ENCODE measurements around the gene ARV1.
"Not testable (repeated sequence)": the region's sequence is repeated elsewhere in the genome, so short reads cannot be mapped to it uniquely, and the experiment has no call there.

The ARV1 gene

DNA sequence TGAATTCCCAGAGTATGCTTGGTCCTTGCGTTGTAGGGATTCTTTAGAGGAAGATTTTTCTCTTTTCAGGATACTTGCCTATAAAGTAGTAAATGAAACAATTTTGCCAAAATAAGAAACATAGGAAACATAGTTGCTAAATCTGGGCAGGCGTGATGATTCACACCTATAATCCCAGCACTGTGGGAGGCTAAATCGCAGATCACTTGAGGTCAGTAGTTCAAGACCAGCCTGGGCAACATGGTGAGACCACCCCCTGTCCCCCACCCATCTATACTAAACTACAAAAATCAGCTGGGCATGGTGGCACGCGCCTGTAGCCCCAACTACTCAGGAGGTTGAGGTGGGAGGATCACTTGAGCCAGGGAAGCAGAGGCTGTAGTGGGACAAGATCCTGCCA, 4.9 kb downstream of the ARV1 start:
- Histone ChIP-seq H3K36me3 (no peaks in the 10 kb centered on the region; the same call in 1 of the 2 replicates), H3K9me3 (ENCODE audit: severe bottlenecking) (no peaks in the 10 kb centered on the region), H3K27ac (no peak overlapping the region), H3K4me3 (ENCODE audit: low read depth, low read length) (no peak overlapping the region), H3K27me3 (ENCODE audit: insufficient read depth, low read depth, severe bottlenecking) (no peaks in the 10 kb centered on the region)
- TF ChIP-seq, protein P1, sequence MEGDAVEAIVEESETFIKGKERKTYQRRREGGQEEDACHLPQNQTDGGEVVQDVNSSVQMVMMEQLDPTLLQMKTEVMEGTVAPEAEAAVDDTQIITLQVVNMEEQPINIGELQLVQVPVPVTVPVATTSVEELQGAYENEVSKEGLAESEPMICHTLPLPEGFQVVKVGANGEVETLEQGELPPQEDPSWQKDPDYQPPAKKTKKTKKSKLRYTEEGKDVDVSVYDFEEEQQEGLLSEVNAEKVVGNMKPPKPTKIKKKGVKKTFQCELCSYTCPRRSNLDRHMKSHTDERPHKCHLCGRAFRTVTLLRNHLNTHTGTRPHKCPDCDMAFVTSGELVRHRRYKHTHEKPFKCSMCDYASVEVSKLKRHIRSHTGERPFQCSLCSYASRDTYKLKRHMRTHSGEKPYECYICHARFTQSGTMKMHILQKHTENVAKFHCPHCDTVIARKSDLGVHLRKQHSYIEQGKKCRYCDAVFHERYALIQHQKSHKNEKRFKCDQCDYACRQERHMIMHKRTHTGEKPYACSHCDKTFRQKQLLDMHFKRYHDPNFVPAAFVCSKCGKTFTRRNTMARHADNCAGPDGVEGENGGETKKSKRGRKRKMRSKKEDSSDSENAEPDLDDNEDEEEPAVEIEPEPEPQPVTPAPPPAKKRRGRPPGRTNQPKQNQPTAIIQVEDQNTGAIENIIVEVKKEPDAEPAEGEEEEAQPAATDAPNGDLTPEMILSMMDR (IDR thresholded peaks at IDR 0.05; ENCODE audit: low read depth, low read length) = no peak
- DNase-seq = no peak

- not testable (repeated sequence) for H3K36me3 ChIP-seq, H3K27ac ChIP-seq
Observed at GRCh38 chr1:230984622-230985515, 6.0 kb downstream of the ARV1 start.

GRCh38 chr1:230985711-230986110, 6.8 kb downstream of the ARV1 start:
- no peak for DNase-seq
- peaks cover 4% of the 10 kb centered on the region for H3K36me3 ChIP-seq
- no peak overlapping the region for H3K4me3 ChIP-seq (ENCODE audit: low read depth, low read length)
- H3K9me3 ChIP-seq (ENCODE audit: severe bottlenecking) = no peaks in the 10 kb centered on the region
- TF ChIP-seq, protein P1 (IDR thresholded peaks at IDR 0.05; ENCODE audit: low read depth, low read length) = no peak
- H3K27me3 ChIP-seq (ENCODE audit: insufficient read depth, low read depth, severe bottlenecking) = no peaks in the 10 kb centered on the region
- no peak overlapping the region for H3K27ac ChIP-seq

More at GRCh38 chr1:230984622-230985515, 6.0 kb downstream of the ARV1 start:
- H3K27me3 ChIP-seq (ENCODE audit: insufficient read depth, low read depth, severe bottlenecking); H3K4me3 ChIP-seq (ENCODE audit: low read depth, low read length); DNase-seq; H3K9me3 ChIP-seq (ENCODE audit: severe bottlenecking): not testable (repeated sequence)

GRCh38 chr1:230986976-230987375, 8.1 kb downstream of the ARV1 start:
- DNase-seq = no peak
- no peaks in the 10 kb centered on the region for H3K9me3 ChIP-seq (ENCODE audit: severe bottlenecking)
- H3K4me3 ChIP-seq (ENCODE audit: low read depth, low read length) = no peak overlapping the region
- H3K27me3 ChIP-seq (ENCODE audit: insufficient read depth, low read depth, severe bottlenecking) = no peaks in the 10 kb centered on the region
- H3K36me3 ChIP-seq = peaks cover 7% of the 10 kb centered on the region
- no peak overlapping the region for H3K27ac ChIP-seq
- TF ChIP-seq, protein P1 (IDR thresholded peaks at IDR 0.05; ENCODE audit: low read depth, low read length) = no peak

DNA sequence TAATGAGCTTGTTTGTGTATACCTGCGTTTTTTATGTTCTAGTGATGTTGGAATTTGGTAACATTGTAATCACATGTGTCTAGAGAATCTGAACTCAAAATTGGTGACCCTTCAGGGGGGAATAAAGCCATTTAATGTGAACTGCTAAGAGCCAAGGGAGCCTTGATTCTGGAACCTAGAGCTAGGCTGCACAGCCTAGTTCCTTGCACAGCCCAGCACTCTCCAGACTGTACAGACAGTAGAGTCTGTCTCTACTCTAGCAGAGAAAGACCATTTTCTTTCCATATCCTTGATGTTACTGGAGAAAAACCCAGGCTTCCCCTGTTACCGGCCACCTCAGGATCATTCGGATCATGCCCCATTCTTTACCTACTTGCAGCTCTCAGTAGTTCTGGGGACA, 8.6 kb downstream of the ARV1 start:
- DNase-seq = no peak
- no peak overlapping the region for H3K27ac ChIP-seq
- H3K4me3 ChIP-seq (ENCODE audit: low read depth, low read length) = no peak overlapping the region
- no peaks in the 10 kb centered on the region for H3K9me3 ChIP-seq (ENCODE audit: severe bottlenecking)
- H3K27me3 ChIP-seq (ENCODE audit: insufficient read depth, low read depth, severe bottlenecking) = no peaks in the 10 kb centered on the region
- peaks cover 12% of the 10 kb centered on the region for H3K36me3 ChIP-seq
- TF ChIP-seq, protein P1 (IDR thresholded peaks at IDR 0.05; ENCODE audit: low read depth, low read length) = no peak

DNA sequence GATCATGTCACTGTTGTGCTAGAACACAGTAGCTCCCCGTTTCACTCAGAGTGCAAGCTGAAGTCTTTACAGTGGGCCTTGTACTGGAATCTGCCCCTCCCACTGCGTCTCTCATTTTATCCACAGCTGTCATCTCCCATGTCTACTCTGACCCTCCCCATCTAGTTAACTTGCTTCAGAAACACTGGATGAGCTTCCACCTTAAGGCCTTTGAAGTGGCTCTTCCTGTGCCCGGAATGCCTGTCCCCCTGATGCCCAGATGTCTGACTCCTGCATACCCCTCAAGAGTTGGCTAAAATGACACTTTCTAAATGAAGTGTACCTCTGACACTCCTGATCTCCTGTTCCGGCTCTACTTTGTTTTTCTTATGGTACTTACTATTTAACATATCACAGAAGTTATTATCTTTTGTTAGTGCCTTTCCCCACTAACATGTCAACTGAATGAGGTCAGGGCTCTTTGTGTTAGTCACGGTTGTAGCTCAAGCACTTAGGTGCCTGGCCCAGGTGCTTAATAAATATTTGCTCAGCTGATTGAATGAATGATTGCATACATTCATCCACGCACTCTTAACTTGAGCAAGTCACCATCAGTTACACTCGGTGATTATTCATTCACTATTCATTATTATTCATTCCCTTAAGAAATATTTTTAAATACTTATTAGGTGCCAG, 13.3 kb downstream of the ARV1 start:
- Histone ChIP-seq H3K4me3 (ENCODE audit: low read depth, low read length) (no peak overlapping the region), H3K27ac (no peak overlapping the region), H3K9me3 (ENCODE audit: severe bottlenecking) (no peaks in the 10 kb centered on the region), H3K36me3 (peaks cover 31% of the 10 kb centered on the region), H3K27me3 (ENCODE audit: insufficient read depth, low read depth, severe bottlenecking) (no peaks in the 10 kb centered on the region)
- no peak for DNase-seq
- TF ChIP-seq, protein P1 (IDR thresholded peaks at IDR 0.05; ENCODE audit: low read depth, low read length) = no peak
